ENCODE results near the gene NPVF. TPM values are rescaled to one million over a fixed set of nuclear protein-coding genes. Genes with fewer than 3 reads are reported as not detected.

NPVF gene
- total RNA-seq, 1 donor from 2014 or later: not detected

DNA sequence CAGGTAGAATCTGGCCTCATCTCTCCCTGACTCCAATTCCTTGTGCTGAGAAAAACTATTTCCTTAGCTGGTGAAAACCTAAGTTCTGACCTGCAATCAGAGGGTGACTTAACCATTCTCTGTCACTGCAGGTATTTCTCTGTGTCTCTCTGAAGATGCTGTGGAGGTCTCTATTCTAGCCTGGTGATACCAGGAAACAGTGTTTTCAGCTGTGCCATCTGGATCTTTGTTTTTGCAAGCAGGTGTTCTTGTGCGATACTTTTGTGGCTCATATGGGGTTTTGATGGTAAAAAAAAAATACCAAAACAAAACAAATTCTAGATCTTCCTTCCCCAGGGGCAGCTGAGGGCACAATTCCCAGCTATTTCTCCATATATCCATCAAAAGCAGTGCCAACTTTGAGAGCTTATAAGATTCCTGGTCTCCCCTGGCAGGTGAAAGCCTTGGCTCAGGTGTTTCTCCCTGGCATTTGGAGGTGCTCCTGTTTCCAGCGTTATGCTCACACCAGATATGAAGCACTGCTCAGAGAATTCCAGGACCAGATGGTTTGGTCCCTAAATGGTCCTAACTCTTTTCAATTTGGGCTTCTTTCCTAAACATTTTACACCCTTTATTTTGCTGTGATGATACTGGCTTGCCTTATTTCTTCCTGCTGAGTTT, 9.9 kb upstream of the NPVF start:
- H3K27ac ChIP-seq (ENCODE audit: low read depth, low read length): no peak overlapping the region
- H3K9ac ChIP-seq (ENCODE audit: low read depth in 1 of 3, low read length in 3 of 3): no peak overlapping the region
- H3K36me3 ChIP-seq (ENCODE audit: control insufficient read depth in 3 of 3, insufficient read depth in 3 of 3, low read length in 3 of 3): no peaks in the 10 kb centered on the region
- peaks cover 0 to 6% (median 0%) of the 10 kb centered on the region in 3 donors for H3K4me1 ChIP-seq (ENCODE audit: control insufficient read depth in 3 of 3, insufficient read depth in 3 of 3, low read length in 3 of 3)
- no peak overlapping the region for H3K4me3 ChIP-seq (ENCODE audit: low read length in 3 of 3)
- peaks cover 0 to 5% (median 0%) of the 10 kb centered on the region in 3 donors for H3K27me3 ChIP-seq (ENCODE audit: control insufficient read depth in 3 of 3, insufficient read depth in 3 of 3, low read length in 3 of 3)
- H3K9me3 ChIP-seq (ENCODE audit: control insufficient read depth in 3 of 3, low read length in 3 of 3): no peaks in the 10 kb centered on the region

DNA sequence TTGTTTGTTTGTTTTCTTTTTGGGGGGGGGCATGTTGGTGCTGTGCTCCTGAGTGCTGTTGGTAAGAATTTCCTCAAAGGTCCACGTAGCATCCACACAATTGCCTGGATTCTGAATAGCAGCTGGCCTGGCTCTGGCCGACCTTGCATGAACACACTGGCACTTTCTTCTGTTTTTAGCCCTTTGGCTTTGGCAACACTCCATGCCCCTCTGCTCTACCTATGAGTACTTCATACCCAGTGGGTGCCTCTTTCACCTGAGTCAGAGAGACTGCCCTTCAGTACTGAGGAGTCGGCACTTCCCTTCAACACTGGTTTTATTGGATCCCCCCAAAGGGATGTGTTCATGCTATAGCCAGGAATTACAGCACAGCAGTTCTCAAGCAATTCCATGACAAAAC, 7.2 kb upstream of the NPVF start:
- Histone ChIP-seq H3K9ac (ENCODE audit: low read depth in 1 of 3, low read length in 3 of 3) (no peak overlapping the region), H3K9me3 (ENCODE audit: control insufficient read depth in 3 of 3, low read length in 3 of 3) (peaks cover 0 to 3% (median 2%) of the 10 kb centered on the region in 3 donors), H3K27ac (ENCODE audit: low read depth, low read length) (no peak overlapping the region), H3K27me3 (ENCODE audit: control insufficient read depth in 3 of 3, insufficient read depth in 3 of 3, low read length in 3 of 3) (peaks cover 0 to 5% (median 0%) of the 10 kb centered on the region in 3 donors), H3K4me1 (ENCODE audit: control insufficient read depth in 3 of 3, insufficient read depth in 3 of 3, low read length in 3 of 3) (peaks cover 0 to 1% (median 0%) of the 10 kb centered on the region in 3 donors), H3K4me3 (ENCODE audit: low read length in 3 of 3) (no peak overlapping the region), H3K36me3 (ENCODE audit: control insufficient read depth in 3 of 3, insufficient read depth in 3 of 3, low read length in 3 of 3) (no peaks in the 10 kb centered on the region)

DNA sequence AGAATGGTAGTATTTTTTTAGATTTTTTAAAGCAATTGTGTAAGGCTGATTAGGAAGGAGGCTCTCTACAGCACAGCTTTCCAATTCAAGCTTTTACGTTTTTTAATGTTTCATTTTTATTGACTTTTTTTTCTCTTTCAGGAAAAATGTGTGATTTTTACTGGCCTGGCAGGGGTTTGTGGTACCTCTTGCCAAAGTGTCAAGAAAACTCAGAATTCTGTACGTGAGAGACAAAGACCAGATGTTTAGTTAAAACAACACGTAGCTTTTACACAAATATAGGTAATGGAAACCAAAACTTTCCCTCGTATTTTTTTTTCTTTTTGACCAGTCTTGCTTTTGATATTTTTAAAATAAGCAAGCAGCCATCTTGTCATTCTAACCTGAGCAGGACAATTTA, 6.0 kb upstream of the NPVF start:
- Histone ChIP-seq H3K36me3 (ENCODE audit: control insufficient read depth in 3 of 3, insufficient read depth in 3 of 3, low read length in 3 of 3) (no peaks in the 10 kb centered on the region), H3K27ac (ENCODE audit: low read depth, low read length) (no peak overlapping the region), H3K9me3 (ENCODE audit: control insufficient read depth in 3 of 3, low read length in 3 of 3) (peaks cover 0 to 3% (median 2%) of the 10 kb centered on the region in 3 donors), H3K9ac (ENCODE audit: low read depth in 1 of 3, low read length in 3 of 3) (no peak overlapping the region), H3K4me3 (ENCODE audit: low read length in 3 of 3) (no peak overlapping the region), H3K4me1 (ENCODE audit: control insufficient read depth in 3 of 3, insufficient read depth in 3 of 3, low read length in 3 of 3) (no peaks in the 10 kb centered on the region), H3K27me3 (ENCODE audit: control insufficient read depth in 3 of 3, insufficient read depth in 3 of 3, low read length in 3 of 3) (peaks cover 0 to 5% (median 0%) of the 10 kb centered on the region in 3 donors)

DNA sequence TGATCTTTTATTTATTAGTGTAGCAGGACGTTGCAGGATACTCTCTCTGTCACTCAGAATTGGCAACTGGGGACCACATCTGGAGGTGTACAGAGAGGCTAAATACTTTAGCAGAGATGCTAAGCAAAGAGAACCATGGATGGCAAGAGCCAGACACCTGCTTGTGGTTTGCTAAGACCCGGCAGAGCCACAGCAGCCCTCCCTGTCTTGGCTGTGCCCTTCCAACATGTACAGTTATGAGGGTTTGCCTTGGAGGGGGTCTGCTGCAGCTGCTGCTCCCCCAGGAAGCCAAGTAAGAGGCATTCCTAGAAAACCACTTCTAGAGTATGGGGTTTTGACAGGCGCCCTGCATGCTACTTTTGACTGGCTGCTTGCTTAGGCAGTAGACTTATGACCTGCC, 5.1 kb downstream of the NPVF start:
- Histone ChIP-seq H3K27ac (ENCODE audit: low read depth, low read length) (no peak overlapping the region), H3K4me3 (ENCODE audit: low read length in 3 of 3) (no peak overlapping the region), H3K9me3 (ENCODE audit: control insufficient read depth in 3 of 3, low read length in 3 of 3) (no peaks in the 10 kb centered on the region), H3K27me3 (ENCODE audit: control insufficient read depth in 3 of 3, insufficient read depth in 3 of 3, low read length in 3 of 3) (peaks cover 0 to 11% (median 2%) of the 10 kb centered on the region in 3 donors), H3K9ac (ENCODE audit: low read depth in 1 of 3, low read length in 3 of 3) (no peak overlapping the region), H3K4me1 (ENCODE audit: control insufficient read depth in 3 of 3, insufficient read depth in 3 of 3, low read length in 3 of 3) (no peaks in the 10 kb centered on the region), H3K36me3 (ENCODE audit: control insufficient read depth in 3 of 3, insufficient read depth in 3 of 3, low read length in 3 of 3) (no peaks in the 10 kb centered on the region)

DNA sequence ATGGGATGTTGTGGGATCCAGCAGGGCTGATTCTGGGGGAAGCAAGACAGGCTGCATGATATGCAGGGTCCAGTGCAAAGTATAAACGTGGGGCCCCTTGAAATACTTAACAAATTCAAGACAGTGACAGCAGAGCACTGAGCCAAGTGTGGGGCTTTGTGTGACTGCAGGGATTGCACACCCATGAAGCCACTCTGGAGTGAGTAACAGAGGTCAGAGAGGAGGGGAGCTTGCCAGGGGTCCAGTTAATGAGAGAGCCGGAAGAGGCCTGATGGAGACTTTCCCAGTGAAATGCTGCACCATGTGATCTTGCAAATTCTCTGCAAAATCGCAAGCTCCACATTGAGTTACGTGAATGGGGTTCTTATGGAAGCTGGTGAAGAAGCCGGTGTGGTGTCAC, 5.6 kb downstream of the NPVF start:
- Histone ChIP-seq H3K36me3 (ENCODE audit: control insufficient read depth in 3 of 3, insufficient read depth in 3 of 3, low read length in 3 of 3) (no peaks in the 10 kb centered on the region), H3K4me3 (ENCODE audit: low read length in 3 of 3) (no peak overlapping the region), H3K27me3 (ENCODE audit: control insufficient read depth in 3 of 3, insufficient read depth in 3 of 3, low read length in 3 of 3) (peaks cover 0 to 11% (median 2%) of the 10 kb centered on the region in 3 donors), H3K9me3 (ENCODE audit: control insufficient read depth in 3 of 3, low read length in 3 of 3) (no peaks in the 10 kb centered on the region), H3K9ac (ENCODE audit: low read depth in 1 of 3, low read length in 3 of 3) (no peak overlapping the region), H3K27ac (ENCODE audit: low read depth, low read length) (no peak overlapping the region), H3K4me1 (ENCODE audit: control insufficient read depth in 3 of 3, insufficient read depth in 3 of 3, low read length in 3 of 3) (no peaks in the 10 kb centered on the region)

DNA sequence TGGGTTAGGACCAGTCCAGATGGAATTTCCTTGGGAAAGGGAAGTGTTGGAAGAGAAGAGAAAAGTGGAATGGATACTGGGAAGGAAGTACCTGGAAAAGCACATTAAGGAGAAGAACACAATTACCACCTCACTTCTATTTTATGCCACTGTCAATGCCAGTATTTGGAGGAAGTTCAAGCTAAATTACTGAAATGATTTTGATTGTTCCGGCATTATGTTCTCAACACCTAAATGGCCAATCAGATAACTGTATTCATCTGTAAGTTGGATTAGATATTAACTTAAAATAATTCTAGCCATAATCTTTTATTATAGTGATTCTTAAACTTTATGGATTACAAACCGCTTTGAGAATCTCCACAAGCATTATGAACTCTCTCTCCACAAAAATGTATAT, 7.3 kb downstream of the NPVF start:
- no peaks in the 10 kb centered on the region for H3K4me1 ChIP-seq (ENCODE audit: control insufficient read depth in 3 of 3, insufficient read depth in 3 of 3, low read length in 3 of 3)
- H3K9ac ChIP-seq (ENCODE audit: low read depth in 1 of 3, low read length in 3 of 3): no peak overlapping the region
- no peak overlapping the region for H3K4me3 ChIP-seq (ENCODE audit: low read length in 3 of 3)
- H3K9me3 ChIP-seq (ENCODE audit: control insufficient read depth in 3 of 3, low read length in 3 of 3): no peaks in the 10 kb centered on the region
- no peaks in the 10 kb centered on the region for H3K36me3 ChIP-seq (ENCODE audit: control insufficient read depth in 3 of 3, insufficient read depth in 3 of 3, low read length in 3 of 3)
- H3K27ac ChIP-seq (ENCODE audit: low read depth, low read length): no peak overlapping the region
- H3K27me3 ChIP-seq (ENCODE audit: control insufficient read depth in 3 of 3, insufficient read depth in 3 of 3, low read length in 3 of 3): peaks cover 0 to 11% (median 2%) of the 10 kb centered on the region in 3 donors

DNA sequence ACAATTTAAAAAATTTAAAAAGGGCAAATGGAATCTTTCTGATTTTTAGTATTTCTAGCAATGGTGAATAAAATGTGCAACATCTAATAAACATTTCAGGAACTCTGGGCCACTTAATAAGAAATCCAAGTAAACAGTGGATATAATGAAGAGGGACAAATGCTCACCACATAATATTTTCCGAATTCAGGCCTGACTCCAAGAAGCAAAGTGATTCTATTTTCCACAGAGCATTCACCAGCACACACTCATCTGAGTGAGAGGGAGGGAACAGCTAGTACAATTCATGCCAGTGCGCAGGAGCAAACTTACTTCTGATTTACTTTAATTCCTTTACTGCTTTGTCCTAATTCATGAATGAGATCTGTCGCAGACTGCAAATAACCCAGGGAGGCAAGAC, 10.1 kb downstream of the NPVF start:
- H3K9ac ChIP-seq (ENCODE audit: low read depth in 1 of 3, low read length in 3 of 3): no peak overlapping the region
- no peaks in the 10 kb centered on the region for H3K4me1 ChIP-seq (ENCODE audit: control insufficient read depth in 3 of 3, insufficient read depth in 3 of 3, low read length in 3 of 3)
- no peak overlapping the region for H3K4me3 ChIP-seq (ENCODE audit: low read length in 3 of 3)
- H3K36me3 ChIP-seq (ENCODE audit: control insufficient read depth in 3 of 3, insufficient read depth in 3 of 3, low read length in 3 of 3): no peaks in the 10 kb centered on the region
- H3K27ac ChIP-seq (ENCODE audit: low read depth, low read length): no peak overlapping the region
- peaks cover 0 to 7% (median 0%) of the 10 kb centered on the region in 3 donors for H3K27me3 ChIP-seq (ENCODE audit: control insufficient read depth in 3 of 3, insufficient read depth in 3 of 3, low read length in 3 of 3)
- no peaks in the 10 kb centered on the region for H3K9me3 ChIP-seq (ENCODE audit: control insufficient read depth in 3 of 3, low read length in 3 of 3)

DNA sequence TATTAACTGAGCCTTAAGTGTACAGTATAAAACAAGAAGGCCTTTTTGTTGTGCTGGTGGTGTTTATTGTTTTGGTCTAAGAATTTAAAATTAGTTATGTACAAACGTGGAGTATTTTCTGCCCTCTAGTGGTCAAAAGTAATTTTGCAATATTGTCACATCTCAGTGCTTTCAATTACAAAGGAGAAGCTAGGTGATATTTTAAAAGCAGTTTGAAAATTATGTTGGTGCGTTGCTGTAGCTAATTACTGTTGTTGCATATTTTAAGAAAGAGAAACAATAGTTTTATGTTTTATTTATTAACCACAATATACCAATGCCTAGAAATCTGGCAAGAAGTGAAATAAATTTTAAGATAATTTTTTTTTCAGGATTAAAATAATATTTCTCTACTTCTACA, 11.4 kb downstream of the NPVF start:
- Histone ChIP-seq H3K4me3 (ENCODE audit: low read length in 3 of 3) (no peak overlapping the region), H3K27ac (ENCODE audit: low read depth, low read length) (no peak overlapping the region), H3K27me3 (ENCODE audit: control insufficient read depth in 3 of 3, insufficient read depth in 3 of 3, low read length in 3 of 3) (peaks cover 0 to 3% (median 0%) of the 10 kb centered on the region in 3 donors), H3K4me1 (ENCODE audit: control insufficient read depth in 3 of 3, insufficient read depth in 3 of 3, low read length in 3 of 3) (no peaks in the 10 kb centered on the region), H3K9me3 (ENCODE audit: control insufficient read depth in 3 of 3, low read length in 3 of 3) (no peaks in the 10 kb centered on the region), H3K36me3 (ENCODE audit: control insufficient read depth in 3 of 3, insufficient read depth in 3 of 3, low read length in 3 of 3) (no peaks in the 10 kb centered on the region), H3K9ac (ENCODE audit: low read depth in 1 of 3, low read length in 3 of 3) (no peak overlapping the region)

DNA sequence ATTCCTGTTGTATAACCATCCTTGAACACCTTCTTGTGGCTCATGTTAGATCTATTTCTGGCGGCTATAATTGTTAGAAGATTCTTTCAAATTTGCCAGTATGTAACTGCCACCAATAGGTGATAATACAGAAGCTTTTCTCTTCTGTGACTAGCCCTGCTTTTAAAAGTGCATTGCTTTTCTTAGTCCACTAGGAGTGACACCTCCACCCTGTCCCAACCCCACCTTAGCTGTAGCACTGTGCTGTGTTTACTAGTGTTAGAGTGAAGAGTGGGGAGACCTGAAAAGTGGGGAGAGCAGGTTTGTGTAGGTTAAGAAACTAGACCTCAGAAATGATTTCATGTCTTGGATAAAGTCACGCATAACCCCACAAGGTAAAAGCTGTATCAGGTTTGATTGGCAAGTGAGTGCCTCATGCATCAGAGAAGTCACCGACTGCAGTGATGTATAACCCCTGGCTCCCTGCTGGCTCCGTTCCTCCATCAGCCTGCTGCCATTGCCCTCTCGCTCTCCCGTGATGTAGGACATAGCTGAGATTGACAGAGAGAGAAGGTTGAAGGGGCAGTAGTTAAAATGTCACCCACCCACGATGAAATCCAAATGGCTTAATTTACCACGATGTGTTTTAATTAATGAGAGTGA, 12.5 kb downstream of the NPVF start:
- no peaks in the 10 kb centered on the region for H3K27me3 ChIP-seq (ENCODE audit: control insufficient read depth in 3 of 3, insufficient read depth in 3 of 3, low read length in 3 of 3)
- H3K36me3 ChIP-seq (ENCODE audit: control insufficient read depth in 3 of 3, insufficient read depth in 3 of 3, low read length in 3 of 3): no peaks in the 10 kb centered on the region

DNA sequence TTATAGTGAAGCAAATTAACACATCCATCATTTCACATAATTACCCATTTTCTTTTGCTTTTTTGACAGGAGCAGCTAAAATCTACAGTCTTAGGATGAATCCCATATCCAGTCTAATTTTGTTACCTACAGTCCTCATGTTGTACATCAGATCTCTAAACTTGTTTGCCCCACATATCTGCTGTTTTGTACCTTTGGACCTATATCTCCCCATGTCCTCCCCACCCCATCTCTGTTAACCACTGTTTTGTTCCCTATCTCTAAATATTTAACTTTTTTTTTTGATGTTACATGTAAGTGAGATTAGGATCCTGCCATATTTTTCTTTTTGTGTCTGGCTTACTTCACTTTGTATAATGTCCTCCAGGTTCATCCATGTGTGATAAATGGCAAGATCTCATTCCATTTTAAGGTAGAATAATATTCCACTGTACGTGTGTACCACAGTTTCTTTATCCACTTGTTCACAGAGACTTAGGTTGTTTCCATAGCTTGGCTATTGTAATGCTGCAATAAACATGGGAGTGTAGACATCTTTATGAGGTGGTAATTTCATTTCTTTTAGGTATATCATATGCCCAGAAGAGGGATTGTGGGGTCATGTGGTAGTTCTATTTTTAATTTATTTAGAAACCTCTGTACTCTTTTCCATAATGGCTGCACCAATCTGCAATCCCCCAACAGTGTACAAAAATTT, 19.6 kb downstream of the NPVF start:
- H3K27me3 ChIP-seq (ENCODE audit: control insufficient read depth in 3 of 3, insufficient read depth in 3 of 3, low read length in 3 of 3): no peaks in the 10 kb centered on the region
- H3K9ac ChIP-seq (ENCODE audit: low read depth in 1 of 3, low read length in 3 of 3): no peak overlapping the region
- H3K4me3 ChIP-seq (ENCODE audit: low read length in 3 of 3): no peak overlapping the region
- H3K4me1 ChIP-seq (ENCODE audit: control insufficient read depth in 3 of 3, insufficient read depth in 3 of 3, low read length in 3 of 3): no peaks in the 10 kb centered on the region
- H3K9me3 ChIP-seq (ENCODE audit: control insufficient read depth in 3 of 3, low read length in 3 of 3): peaks cover 0 to 6% (median 3%) of the 10 kb centered on the region in 3 donors
- H3K36me3 ChIP-seq (ENCODE audit: control insufficient read depth in 3 of 3, insufficient read depth in 3 of 3, low read length in 3 of 3): no peaks in the 10 kb centered on the region
- H3K27ac ChIP-seq (ENCODE audit: low read depth, low read length): no peak overlapping the region

More for the DNA sequence above, 12.5 kb downstream of the NPVF start:
- H3K9me3 ChIP-seq (ENCODE audit: control insufficient read depth in 3 of 3, low read length in 3 of 3): no peaks in the 10 kb centered on the region
- H3K4me3 ChIP-seq (ENCODE audit: low read length in 3 of 3): no peak overlapping the region
- H3K27ac ChIP-seq (ENCODE audit: low read depth, low read length): no peak overlapping the region
- H3K4me1 ChIP-seq (ENCODE audit: control insufficient read depth in 3 of 3, insufficient read depth in 3 of 3, low read length in 3 of 3): no peaks in the 10 kb centered on the region
- no peak overlapping the region for H3K9ac ChIP-seq (ENCODE audit: low read depth in 1 of 3, low read length in 3 of 3)
